ENCODE measurements around the gene ARHGEF39.

DNA sequence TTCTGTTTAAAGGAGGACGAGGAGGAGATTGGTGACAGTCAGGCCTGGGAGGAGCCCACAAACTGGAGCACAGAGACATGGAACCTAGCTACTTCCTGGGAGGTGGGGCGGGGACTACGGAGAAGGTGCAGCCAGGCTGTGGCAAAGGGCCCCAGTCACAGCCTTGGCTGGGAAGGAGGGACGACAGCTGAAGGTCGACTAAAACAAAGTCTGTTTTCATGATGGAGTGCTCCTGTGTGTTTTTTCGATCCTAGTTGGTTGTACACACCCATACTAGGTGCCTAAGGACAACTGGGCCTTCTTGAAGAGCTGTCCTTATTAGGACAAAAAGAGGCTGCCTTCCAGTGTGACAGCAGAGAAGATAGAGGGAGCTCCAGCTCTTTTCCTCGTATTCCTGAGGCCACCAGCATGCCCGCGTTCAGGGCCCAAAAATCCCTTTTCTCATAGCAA, 4.0 kb downstream of the ARHGEF39 start:
- TF ChIP-seq, protein P1, sequence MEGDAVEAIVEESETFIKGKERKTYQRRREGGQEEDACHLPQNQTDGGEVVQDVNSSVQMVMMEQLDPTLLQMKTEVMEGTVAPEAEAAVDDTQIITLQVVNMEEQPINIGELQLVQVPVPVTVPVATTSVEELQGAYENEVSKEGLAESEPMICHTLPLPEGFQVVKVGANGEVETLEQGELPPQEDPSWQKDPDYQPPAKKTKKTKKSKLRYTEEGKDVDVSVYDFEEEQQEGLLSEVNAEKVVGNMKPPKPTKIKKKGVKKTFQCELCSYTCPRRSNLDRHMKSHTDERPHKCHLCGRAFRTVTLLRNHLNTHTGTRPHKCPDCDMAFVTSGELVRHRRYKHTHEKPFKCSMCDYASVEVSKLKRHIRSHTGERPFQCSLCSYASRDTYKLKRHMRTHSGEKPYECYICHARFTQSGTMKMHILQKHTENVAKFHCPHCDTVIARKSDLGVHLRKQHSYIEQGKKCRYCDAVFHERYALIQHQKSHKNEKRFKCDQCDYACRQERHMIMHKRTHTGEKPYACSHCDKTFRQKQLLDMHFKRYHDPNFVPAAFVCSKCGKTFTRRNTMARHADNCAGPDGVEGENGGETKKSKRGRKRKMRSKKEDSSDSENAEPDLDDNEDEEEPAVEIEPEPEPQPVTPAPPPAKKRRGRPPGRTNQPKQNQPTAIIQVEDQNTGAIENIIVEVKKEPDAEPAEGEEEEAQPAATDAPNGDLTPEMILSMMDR (optimal IDR thresholded peaks at IDR 0.05 in 1 of 3, IDR thresholded peaks at IDR 0.05 in 1 of 3, conservative IDR thresholded peaks at IDR 0.05 in 1 of 3; ENCODE audit: extremely low read depth in 1 of 3, insufficient read depth in 2 of 3, low read length in 3 of 3), result peak; percentile 45 to 64 (median 51)
- TF ChIP-seq EZH2 (IDR thresholded peaks at IDR 0.05; ENCODE audit: low read length), result no peak
